Kidney (tissue), 14 donors: ENCODE data around the gene MYBPC2. TPM values are rescaled to one million over a fixed set of nuclear protein-coding genes. Genes with fewer than 3 reads are reported as not detected.

Experiments
- DNase-seq, 5 donors: peaks; one replicate each; pipeline ENCODE4 v3.0.0-alpha.2; 2013 to 2020
- FAIRE-seq: peaks from 2 replicates; lab custom pipeline; 2012; peaks lifted over from hg19 to GRCh38; lab: Jason Lieb, UNC
- H3K27ac ChIP-seq, 2 donors: one replicate each; pipeline ENCODE4 v1.7.0; 2013; ENCODE audit warnings: low read depth in 2 of 2, low read length in 2 of 2, inconsistent platforms in 1 of 2
- H3K27me3 ChIP-seq: one replicate; pipeline ENCODE4 v1.7.1; 2013; ENCODE audit warnings: low read length, inconsistent platforms; ENCODE audit not compliant: control insufficient read depth, insufficient read depth
- H3K36me3 ChIP-seq, 3 donors: one replicate each; pipeline versions ENCODE4 v1.7.0 to v1.7.1; 2013; ENCODE audit warnings: low read length in 3 of 3, control low read depth in 1 of 3, inconsistent platforms in 1 of 3; ENCODE audit not compliant: insufficient read depth in 3 of 3, control insufficient read depth in 2 of 3
- H3K4me1 ChIP-seq, 3 donors: one replicate each; pipeline versions ENCODE4 v1.7.0 to v1.7.1; 2013; ENCODE audit warnings: low read length in 3 of 3, inconsistent platforms in 1 of 3, low read depth in 1 of 3; ENCODE audit not compliant: control insufficient read depth in 2 of 3, insufficient read depth in 2 of 3
- H3K4me3 ChIP-seq, 3 donors: one replicate each; pipeline versions ENCODE4 v1.7.0 to v1.8.1; 2013; ENCODE audit warnings: low read length in 3 of 3, control low read depth in 1 of 3, inconsistent platforms in 1 of 3
- H3K9ac ChIP-seq, 3 donors: one replicate each; pipeline versions ENCODE4 v1.7.0 to v1.7.1; 2013; ENCODE audit warnings: low read length in 3 of 3, control low read depth in 1 of 3, inconsistent platforms in 1 of 3
- H3K9me3 ChIP-seq, 3 donors: one replicate each; pipeline versions ENCODE4 v1.7.0 to v1.7.1; 2013; ENCODE audit warnings: low read length in 3 of 3, control low read depth in 1 of 3, inconsistent platforms in 1 of 3; ENCODE audit not compliant: control insufficient read depth in 2 of 3, insufficient read depth in 1 of 3
- intact Hi-C: fragments of 100-400 bp; cut with DNase I; formaldehyde crosslinking; loops from one replicate; pipeline ENCODE4 v1.11.1; 2022
- polyA plus RNA-seq: library from polyadenylated mRNA; stranded (reverse); fragments of 350-450 nt; fragmentation: Illumina TruSeq; extraction: RNeasy Lipid Tissue Mini Kit (QIAGEN cat#74804); gene quantifications from one replicate; pipeline ENCODE4 v1.2.3, GENCODE V29; 2014; ENCODE audit warnings: low read depth, low replicate concordance; ENCODE audit not compliant: insufficient read depth
- total RNA-seq: library from RNA; stranded (reverse); fragmentation: NEBNext Ultra II Directional; extraction: Animal tissue kit (Norgen Biotek cat#: 25700); gene quantifications from one replicate; pipeline ENCODE4 v1.2.1, GENCODE V29; 2021
- TF ChIP-seq, protein P1 (sequence below): IDR thresholded peaks from 3 replicates; pipeline ENCODE4 v1.5.1; 2012; ENCODE audit warnings: mild to moderate bottlenecking, moderate library complexity, borderline replicate concordance; ENCODE audit not compliant: insufficient read depth; ENCODE audit errors: extremely low read depth
- donor health status: control.
- donor health status: control.
- donor health status: control.
- donor health status: control.
- donor health status: control.
- donor health status: DM: yes; HTN: yes; CAD: no.
- donor health status: Normal renal cell carcinoma (clear cell type).

The MYBPC2 gene
- total and polyA plus RNA-seq, 2 donors from 2014 or later = 0.98 TPM; not detected in 1

DNA sequence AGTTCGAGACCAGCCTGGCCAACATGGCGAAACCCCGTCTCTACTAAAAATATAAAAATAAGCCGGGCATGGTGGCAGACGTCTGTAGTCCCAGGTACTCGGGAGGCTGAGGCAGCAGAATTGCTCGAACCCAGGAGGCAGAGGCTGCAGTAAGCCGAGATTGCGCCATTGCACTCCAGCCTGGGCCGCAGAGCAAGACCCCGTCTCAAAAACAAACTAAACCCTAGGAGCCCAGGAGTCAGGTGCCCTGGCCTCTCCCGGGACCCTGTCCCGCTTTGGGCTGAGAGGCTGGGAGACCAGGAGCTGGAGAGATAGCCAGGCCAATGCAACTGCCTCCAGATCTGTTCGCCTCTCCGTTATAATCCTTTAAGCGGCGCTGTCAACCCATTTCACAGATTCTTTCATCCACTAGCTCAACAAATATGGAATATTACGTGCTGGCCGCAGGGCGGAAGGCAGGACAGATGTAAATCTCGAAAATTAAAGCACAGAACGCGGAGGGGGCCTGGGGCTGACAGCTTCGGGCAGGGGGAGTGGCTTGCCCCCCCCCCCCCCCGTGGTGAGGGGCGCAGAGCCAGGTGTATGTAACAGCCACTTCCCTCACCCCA is 5.3 kb upstream of the MYBPC2 start:
- no peak overlapping the region for H3K4me3 ChIP-seq
- TF ChIP-seq, protein P1, sequence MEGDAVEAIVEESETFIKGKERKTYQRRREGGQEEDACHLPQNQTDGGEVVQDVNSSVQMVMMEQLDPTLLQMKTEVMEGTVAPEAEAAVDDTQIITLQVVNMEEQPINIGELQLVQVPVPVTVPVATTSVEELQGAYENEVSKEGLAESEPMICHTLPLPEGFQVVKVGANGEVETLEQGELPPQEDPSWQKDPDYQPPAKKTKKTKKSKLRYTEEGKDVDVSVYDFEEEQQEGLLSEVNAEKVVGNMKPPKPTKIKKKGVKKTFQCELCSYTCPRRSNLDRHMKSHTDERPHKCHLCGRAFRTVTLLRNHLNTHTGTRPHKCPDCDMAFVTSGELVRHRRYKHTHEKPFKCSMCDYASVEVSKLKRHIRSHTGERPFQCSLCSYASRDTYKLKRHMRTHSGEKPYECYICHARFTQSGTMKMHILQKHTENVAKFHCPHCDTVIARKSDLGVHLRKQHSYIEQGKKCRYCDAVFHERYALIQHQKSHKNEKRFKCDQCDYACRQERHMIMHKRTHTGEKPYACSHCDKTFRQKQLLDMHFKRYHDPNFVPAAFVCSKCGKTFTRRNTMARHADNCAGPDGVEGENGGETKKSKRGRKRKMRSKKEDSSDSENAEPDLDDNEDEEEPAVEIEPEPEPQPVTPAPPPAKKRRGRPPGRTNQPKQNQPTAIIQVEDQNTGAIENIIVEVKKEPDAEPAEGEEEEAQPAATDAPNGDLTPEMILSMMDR = no peak

DNA sequence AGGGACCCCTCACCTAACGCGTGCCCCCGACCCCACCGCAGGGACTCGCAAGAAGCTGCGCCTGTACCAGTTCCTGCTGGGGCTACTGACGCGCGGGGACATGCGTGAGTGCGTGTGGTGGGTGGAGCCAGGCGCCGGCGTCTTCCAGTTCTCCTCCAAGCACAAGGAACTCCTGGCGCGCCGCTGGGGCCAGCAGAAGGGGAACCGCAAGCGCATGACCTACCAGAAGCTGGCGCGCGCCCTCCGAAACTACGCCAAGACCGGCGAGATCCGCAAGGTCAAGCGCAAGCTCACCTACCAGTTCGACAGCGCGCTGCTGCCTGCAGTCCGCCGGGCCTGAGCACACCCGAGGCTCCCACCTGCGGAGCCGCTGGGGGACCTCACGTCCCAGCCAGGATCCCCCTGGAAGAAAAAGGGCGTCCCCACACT is 4.7 kb upstream of the MYBPC2 start:
- H3K27me3 ChIP-seq = no peaks in the 10 kb centered on the region
- no peak overlapping the region for H3K27ac ChIP-seq
- no peak for FAIRE-seq
- DNase-seq = peak; percentile 93 to 97 (median 94)
- no peaks in the 10 kb centered on the region for H3K36me3 ChIP-seq
- intact Hi-C loops = no loop called here
- TF ChIP-seq, protein P1 = no peak
- peaks cover 0 to 7% (median 3%) of the 10 kb centered on the region in 3 donors for H3K4me1 ChIP-seq
- peak overlapping the region in 1 of 3 donors; percentile 35 for H3K4me3 ChIP-seq
- no peaks in the 10 kb centered on the region for H3K9me3 ChIP-seq
- H3K9ac ChIP-seq = peak overlapping the region in 1 of 3 donors; percentile 67

More for the DNA sequence above, 5.3 kb upstream of the MYBPC2 start:
- H3K27ac ChIP-seq = no peak overlapping the region
- intact Hi-C loops = no loop called here
- H3K9me3 ChIP-seq = no peaks in the 10 kb centered on the region
- no peaks in the 10 kb centered on the region for H3K36me3 ChIP-seq
- DNase-seq = no peak
- no peak overlapping the region for H3K9ac ChIP-seq
- no peaks in the 10 kb centered on the region for H3K27me3 ChIP-seq
- H3K4me1 ChIP-seq = peaks cover 0 to 7% (median 3%) of the 10 kb centered on the region in 3 donors
- no peak for FAIRE-seq

DNA sequence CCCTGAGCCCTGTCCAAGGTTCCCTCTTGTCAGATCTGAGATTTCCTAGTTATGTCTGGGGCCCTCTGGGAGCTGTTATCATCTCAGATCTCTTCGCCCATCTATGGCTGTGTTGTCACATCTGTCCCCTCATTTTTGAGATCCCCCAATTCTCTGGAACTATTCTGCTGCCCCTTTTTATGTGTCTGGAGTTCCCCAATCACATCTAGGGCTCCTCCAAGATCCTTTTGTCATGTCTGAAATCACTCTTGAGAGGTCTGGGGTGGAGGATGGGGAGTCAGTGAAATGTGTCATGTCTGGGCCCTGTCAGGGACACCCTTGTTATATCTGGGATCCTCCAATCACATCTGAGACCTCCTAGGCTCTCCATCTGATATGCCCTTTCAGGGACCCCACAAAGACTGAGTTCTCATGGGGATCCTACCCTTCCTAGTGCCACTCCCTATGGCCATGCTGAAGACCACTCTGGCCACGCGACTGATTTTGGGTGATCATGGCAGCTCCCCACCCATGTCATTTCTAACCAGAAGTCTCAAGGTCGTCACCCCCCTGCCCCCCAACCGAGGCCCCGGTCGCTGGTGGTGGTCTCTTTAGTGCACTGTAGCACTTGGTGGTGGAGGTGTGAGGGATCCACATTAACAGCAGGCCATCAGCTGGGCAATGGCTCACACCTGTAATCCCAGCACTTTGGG is 3.8 kb upstream of the MYBPC2 start:
- Histone ChIP-seq H3K27me3 (no peaks in the 10 kb centered on the region), H3K4me1 (peaks cover 0 to 7% (median 3%) of the 10 kb centered on the region in 3 donors), H3K9ac (no peak overlapping the region), H3K4me3 (no peak overlapping the region), H3K36me3 (no peaks in the 10 kb centered on the region), H3K27ac (no peak overlapping the region), H3K9me3 (no peaks in the 10 kb centered on the region)
- FAIRE-seq (no peak), DNase-seq (no peak)
- TF ChIP-seq, protein P1 = no peak
- intact Hi-C loops = no loop called here
